DMS153 treated with DMSO at 0.1 percent for 48 hours (cell line): Measurements from ENCODE around the gene RELT.

Experiments
- DNase-seq: peaks from one replicate; lab custom pipeline; 2025; ENCODE audit not compliant: unreplicated experiment; lab: John Stamatoyannopoulos, UW

The RELT gene, protein sequence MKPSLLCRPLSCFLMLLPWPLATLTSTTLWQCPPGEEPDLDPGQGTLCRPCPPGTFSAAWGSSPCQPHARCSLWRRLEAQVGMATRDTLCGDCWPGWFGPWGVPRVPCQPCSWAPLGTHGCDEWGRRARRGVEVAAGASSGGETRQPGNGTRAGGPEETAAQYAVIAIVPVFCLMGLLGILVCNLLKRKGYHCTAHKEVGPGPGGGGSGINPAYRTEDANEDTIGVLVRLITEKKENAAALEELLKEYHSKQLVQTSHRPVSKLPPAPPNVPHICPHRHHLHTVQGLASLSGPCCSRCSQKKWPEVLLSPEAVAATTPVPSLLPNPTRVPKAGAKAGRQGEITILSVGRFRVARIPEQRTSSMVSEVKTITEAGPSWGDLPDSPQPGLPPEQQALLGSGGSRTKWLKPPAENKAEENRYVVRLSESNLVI

GRCh38 chr11:73376160-73376802 is at the start of gene RELT:
Gene RELT, plus strand, starts transcription at chr11:73376399. Its CDS starts 12,738 bp downstream, at chr11:73389137.
- DNase-seq: peak; percentile 64

GRCh38 chr11:73326929-73327811 is 49.0 kb upstream of the RELT start:
- DNase-seq: no peak

DNA sequence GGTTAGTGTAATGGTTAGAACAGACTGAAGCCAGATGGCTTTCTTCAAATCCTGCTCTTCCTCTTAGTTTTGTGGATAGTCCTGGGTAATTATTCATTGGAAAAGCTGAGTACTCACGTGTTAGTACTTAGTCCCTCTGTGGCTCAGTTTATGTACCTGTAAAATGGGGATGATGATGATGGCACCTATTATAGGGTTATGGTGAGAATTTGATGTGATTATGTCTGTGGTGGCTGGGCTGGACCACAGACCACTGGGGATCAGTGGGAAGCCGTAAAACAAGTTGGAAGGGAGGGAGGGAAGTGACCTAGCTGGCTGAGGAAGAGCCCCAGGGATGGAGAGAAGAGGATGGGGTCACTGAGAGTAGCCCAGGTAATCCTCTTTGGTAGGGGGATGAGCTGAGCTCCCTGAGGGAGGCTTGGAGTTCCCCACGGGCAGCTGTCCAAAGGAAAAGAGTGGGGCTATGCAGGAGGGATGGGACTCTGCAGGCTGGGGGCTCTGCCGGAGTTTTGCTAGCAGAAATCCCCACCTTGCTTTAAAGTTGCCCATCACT is 48.3 kb upstream of the RELT start:
- DNase-seq: no peak

- DNase-seq: no peak
These were observed 45.6 kb upstream of the RELT start for GRCh38 chr11:73330569-73331093.

- no peak for DNase-seq
These were observed 44.9 kb upstream of the RELT start for GRCh38 chr11:73331138-73331916.

DNA sequence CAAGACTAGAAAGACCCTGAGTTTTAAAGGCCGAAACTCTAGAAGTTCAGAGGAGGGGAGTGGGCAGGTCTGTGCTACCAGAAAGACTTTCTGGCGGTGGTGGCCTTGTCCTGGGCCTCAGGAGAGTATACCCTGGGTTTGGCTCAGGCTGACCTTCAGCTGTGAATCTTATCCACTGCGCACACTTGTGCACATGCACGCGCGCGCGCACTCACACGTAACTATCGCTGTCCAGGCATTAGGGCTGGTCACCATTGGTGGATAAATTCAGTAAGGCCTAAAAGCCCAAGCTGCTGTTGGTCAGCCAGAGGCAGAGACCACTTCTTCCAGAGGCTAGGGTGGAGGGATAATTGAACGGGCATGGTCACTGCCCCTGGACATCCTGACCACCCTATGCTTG is 43.0 kb upstream of the RELT start:
- no peak for DNase-seq

- DNase-seq: no peak
These were observed 42.4 kb upstream of the RELT start for GRCh38 chr11:73333640-73334383.

GRCh38 chr11:73334384-73335203 is 41.6 kb upstream of the RELT start:
- no peak for DNase-seq

DNA sequence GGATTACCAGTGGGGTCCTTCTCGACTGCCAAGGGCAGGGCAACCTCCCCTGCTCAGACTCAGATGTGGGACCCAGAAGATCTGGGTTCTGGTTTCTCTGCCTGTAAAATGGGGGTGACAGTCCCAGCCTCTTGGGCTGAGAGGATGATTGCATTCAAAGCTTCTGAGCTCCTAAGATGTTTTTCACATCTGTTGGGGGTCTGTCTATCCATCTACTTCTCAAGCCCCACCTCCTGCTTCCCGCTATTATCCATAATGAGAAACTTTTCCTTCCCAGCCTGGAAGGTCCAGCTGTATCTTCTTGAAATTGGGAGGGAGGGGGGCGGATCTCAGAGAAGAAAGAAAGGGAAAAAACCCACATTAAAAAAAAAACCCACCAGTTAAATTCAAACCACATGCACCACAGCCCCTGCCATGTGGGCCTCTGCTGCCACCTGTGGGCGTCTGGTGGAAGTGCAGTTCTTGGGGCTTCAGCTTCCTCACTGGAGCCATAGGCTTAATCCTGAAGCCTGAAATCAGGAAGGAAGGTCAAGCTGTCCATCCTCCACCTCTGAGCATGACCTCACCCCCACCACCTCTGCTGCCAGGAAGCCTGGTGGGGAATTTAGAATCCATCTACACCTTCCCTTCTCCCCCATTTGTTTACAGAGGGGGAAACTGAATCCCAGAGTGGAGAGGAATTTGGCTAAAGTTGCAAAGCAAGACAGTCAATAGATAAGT is 40.8 kb upstream of the RELT start:
- DNase-seq: peak; percentile 54

DNA sequence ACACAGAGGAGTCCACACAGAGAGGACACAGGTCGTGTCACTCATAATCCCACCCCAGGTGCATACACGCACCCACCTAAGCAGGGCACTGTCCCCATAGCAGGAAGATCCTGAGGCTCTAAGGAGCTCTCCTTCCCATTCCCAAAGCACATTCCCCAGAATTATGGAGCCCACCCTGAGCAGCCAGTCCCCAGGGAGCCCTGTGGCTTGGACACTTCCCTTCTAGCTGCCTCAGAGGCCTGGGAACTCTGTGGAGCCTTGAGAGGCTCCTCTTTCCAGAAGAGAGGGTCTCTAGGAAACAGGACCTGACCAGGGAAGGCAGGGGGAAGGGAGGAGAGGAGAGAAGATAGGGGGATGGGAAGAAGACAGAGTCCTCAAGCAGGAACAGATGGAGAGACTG is 38.4 kb upstream of the RELT start:
- DNase-seq: no peak

GRCh38 chr11:73338279-73338678 is 37.9 kb upstream of the RELT start:
- DNase-seq: no peak

- DNase-seq: no peak
These were observed 36.0 kb upstream of the RELT start for GRCh38 chr11:73340164-73340563.

- no peak for DNase-seq
These were observed 33.6 kb upstream of the RELT start for GRCh38 chr11:73342633-73343032.

DNA sequence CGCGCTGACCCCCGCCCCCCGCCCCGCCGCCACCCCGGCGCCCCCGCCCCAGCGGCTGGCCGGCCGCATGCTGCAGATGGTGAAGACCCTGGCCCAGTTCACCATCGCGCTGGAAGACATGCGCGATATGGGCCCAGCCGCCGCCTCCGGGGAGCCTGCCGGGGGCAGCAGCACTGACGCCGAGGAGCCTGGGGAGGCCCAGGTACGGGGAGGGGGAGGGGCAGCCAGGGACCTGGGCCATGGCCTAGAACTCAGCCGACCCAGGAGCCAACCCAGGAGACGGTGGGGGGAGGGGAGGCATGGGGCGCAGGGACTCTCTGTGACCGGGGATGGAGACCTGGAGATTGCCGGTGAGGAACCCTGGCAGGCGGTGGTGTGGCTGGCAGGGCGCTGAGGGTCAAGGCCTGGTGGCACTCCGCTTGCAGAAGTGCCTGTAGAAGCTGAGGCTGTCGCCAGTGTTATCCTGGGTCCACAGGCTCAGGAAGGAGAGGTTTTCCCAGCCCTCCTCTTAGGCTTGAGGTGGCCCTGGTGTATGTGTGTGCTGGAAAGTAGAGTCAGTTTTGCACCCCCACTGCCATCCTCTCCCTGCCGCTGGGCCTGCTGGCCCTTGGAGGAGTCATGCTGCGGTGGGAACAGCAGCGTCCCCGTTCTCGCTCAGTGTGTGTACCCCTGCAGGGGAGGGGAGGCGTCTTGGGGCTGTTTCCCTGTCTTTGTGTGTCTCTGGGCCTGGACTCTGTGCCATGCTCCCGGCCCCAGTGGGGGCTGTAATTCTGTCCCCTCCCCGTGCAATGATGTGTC is 32.9 kb upstream of the RELT start:
- no peak for DNase-seq

DNA sequence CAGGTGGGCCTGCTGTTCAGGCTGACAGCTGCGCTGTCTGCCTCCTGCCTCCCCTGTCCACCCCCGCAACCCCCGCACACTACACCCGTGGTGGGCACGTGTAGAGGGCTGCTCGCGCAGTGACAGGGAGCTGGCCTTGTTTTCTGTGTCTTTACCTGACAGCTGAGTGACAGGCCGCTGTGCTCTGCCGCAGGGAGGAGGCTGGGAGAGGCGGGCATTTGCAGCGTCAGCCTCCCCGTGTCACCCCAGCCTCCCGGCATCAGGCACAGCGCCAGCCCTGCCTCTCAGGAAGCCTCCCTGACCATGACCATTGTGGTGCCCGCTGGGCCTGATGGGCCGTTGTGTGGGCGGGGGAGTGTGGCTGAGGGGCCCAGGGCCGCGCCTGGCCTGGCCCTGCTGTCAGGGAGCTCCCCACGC is 32.0 kb upstream of the RELT start:
- DNase-seq: no peak

GRCh38 chr11:73345481-73346160 is 30.6 kb upstream of the RELT start:
- no peak for DNase-seq
